GM12892 (cell line): ENCODE data around the gene GYS1.

Source experiments
- POLR2A ChIP-seq: IDR thresholded peaks from 2 replicates; pipeline ENCODE4 v1.6.1; 2011; ENCODE audit warnings: low read depth, low read length, control low read depth
- POLR2AphosphoS5 ChIP-seq: IDR thresholded peaks from 2 replicates; pipeline ENCODE4 v1.6.1; 2011; ENCODE audit warnings: low read depth, low read length, control low read depth

- TF ChIP-seq POLR2AphosphoS5 (no peak), POLR2A (no peak)
Measured at GRCh38 chr19:48943081-48943480, 50.0 kb downstream of the GYS1 start.
